GM12878 (cell line): ENCODE measurements around the gene SACS. TPM values are rescaled to one million over a fixed set of nuclear protein-coding genes. Genes with fewer than 3 reads are reported as not detected.

Experiments
- ATAC-seq: fragments of 200-7000 bp; cut with Tn5 transposase; 3 replicates; pipeline ENCODE4 v1.9.1; 2020; ENCODE audit warnings: mild to moderate bottlenecking, moderate library complexity
- BruUV-seq: library from RNA; stranded (reverse); fragments of 400-500 nt; replicated peaks from 2 replicates; lab custom pipeline; 2021; lab: Mats Ljungman, UMichigan
- CTCF ChIA-PET: fragments of 300-600 bp; sonication (Branson Sonifier 250); formaldehyde crosslinking; extraction: SDS; loops from one replicate; lab custom pipeline; 2021; ENCODE audit warnings: inconsistent platforms; lab: Yijun Ruan, JAX
- POLR2A ChIA-PET: fragments of 350-600 bp; formaldehyde crosslinking; extraction: SDS; loops from one replicate; lab custom pipeline; 2021; ENCODE audit warnings: inconsistent platforms; lab: Charles Lee
- RAD21 ChIA-PET: fragments of 300-600 bp; sonication (Branson Sonifier 250); formaldehyde crosslinking; loops from one replicate; lab custom pipeline; 2023; ENCODE audit warnings: antibody characterized with exemption; ENCODE audit not compliant: unreplicated experiment; lab: Charles Lee
- SMC1A ChIA-PET: fragments of 300-600 bp; sonication (Branson Sonifier 250); formaldehyde crosslinking; loops from one replicate; lab custom pipeline; 2023; ENCODE audit not compliant: unreplicated experiment, uncharacterized antibody; lab: Charles Lee
- DNase-seq: peaks from one replicate; pipeline ENCODE4 v3.0.0-alpha.2; 2011; ENCODE audit warnings: low read depth, low spot score
- FAIRE-seq: peaks from 3 replicates; lab custom pipeline; 2011; peaks lifted over from hg19 to GRCh38; lab: Jason Lieb, UNC
- H2AFZ ChIP-seq: 2 replicates; pipeline ENCODE4 v1.6.0; 2011; ENCODE audit warnings: low read depth, low read length, control low read depth; ENCODE audit not compliant: control insufficient read depth
- H3K27ac ChIP-seq: 2 replicates; pipeline ENCODE4 v1.5.1; 2011; ENCODE audit warnings: control low read depth; ENCODE audit not compliant: control insufficient read depth, insufficient read depth
- H3K27me3 ChIP-seq, 2 experiments: replicated peaks in 1 of 2; 2 replicates each; pipeline versions ENCODE4 v1.6.0 to v1.6.1; 2011; ENCODE audit warnings: low read length in 1 of 2; ENCODE audit not compliant: control insufficient read depth in 2 of 2, insufficient read depth in 2 of 2
- H3K36me3 ChIP-seq, 2 experiments: 2 replicates each; pipeline ENCODE4 v1.5.1; 2011; ENCODE audit warnings: low read length in 1 of 2; ENCODE audit not compliant: control insufficient read depth in 2 of 2, insufficient read depth in 2 of 2
- H3K4me1 ChIP-seq: 2 replicates; pipeline ENCODE4 v1.6.1; 2011; ENCODE audit warnings: mild to moderate bottlenecking, low read length, moderate library complexity, mixed read lengths; ENCODE audit not compliant: control insufficient read depth, insufficient read depth
- H3K4me2 ChIP-seq: 2 replicates; pipeline ENCODE4 v1.6.0; 2011; ENCODE audit warnings: control low read depth; ENCODE audit not compliant: control insufficient read depth, insufficient read depth
- H3K4me3 ChIP-seq: fragments of 200-600 bp; sonication (generic); 2 replicates; pipeline ENCODE4 v1.5.1; 2016
- H3K79me2 ChIP-seq: 2 replicates; pipeline ENCODE4 v1.6.0; 2011; ENCODE audit warnings: low read length; ENCODE audit not compliant: control insufficient read depth, insufficient read depth
- H3K9ac ChIP-seq: 2 replicates; pipeline ENCODE4 v1.8.0; 2011; ENCODE audit warnings: low read length, control low read depth, mixed read lengths; ENCODE audit not compliant: control insufficient read depth, insufficient read depth
- H3K9me3 ChIP-seq: replicated peaks from 3 replicates; pipeline ENCODE4 v1.5.1; 2011; ENCODE audit warnings: mild to moderate bottlenecking, low read length; ENCODE audit not compliant: control insufficient read depth, insufficient read depth
- H4K20me1 ChIP-seq: 2 replicates; pipeline ENCODE4 v1.6.0; 2011; ENCODE audit not compliant: control insufficient read depth, insufficient read depth
- CBFB ChIP-seq: IDR thresholded peaks from 2 replicates; pipeline ENCODE4 v1.6.1; 2016; ENCODE audit warnings: antibody characterized with exemption, low read depth
- EED ChIP-seq: sonication (generic); IDR thresholded peaks from 2 replicates; pipeline ENCODE4 v1.6.1; 2016; ENCODE audit warnings: antibody characterized with exemption, low read depth
- MLLT1 ChIP-seq: fragments of 450-650 bp; IDR thresholded peaks from 2 replicates; pipeline ENCODE4 v1.6.1; 2016; ENCODE audit warnings: mild to moderate bottlenecking
- SPI1 ChIP-seq: IDR thresholded peaks from 2 replicates; pipeline ENCODE4 v1.6.1; 2011; ENCODE audit warnings: low read depth, mild to moderate bottlenecking, low read length, moderate library complexity, borderline replicate concordance; ENCODE audit not compliant: insufficient read depth
- ZBTB11 ChIP-seq: fragments of 450-650 bp; formaldehyde crosslinking; IDR thresholded peaks from 2 replicates; pipeline ENCODE4 v1.5.0; 2022; ENCODE audit warnings: mild to moderate bottlenecking, missing genetic modification characterization
- WGBS: methylation state at CpG from one replicate; pipeline ENCODE4 v1.1.6; 2016; ENCODE audit warnings: low lambda C conversion rate; ENCODE audit not compliant: insufficient replicate concordance, insufficient coverage; ENCODE audit errors: missing lambda C conversion rate; 5-methylcytosine and 5-hydroxymethylcytosine counted together
- in situ Hi-C: fragments of 300-500 bp; cut with MboI; formaldehyde crosslinking; loops from 9 replicates; pipeline ENCODE4 v1.14.3; 2018; ENCODE audit warnings: mixed read lengths
- intact Hi-C: fragments of 100-400 bp; cut with micrococcal nuclease; formaldehyde crosslinking; loops from one replicate; pipeline ENCODE4 v1.14.2; 2022; ENCODE audit not compliant: unreplicated experiment
- polyA plus RNA-seq, 11 experiments: library from polyadenylated mRNA; depleted of rRNA in 4 of 11; unstranded in 6 of 11; stranded (reverse) in 5 of 11; fragments of >200 nt; fragmentation: Nextera tagmentation in 4 of 11; fragmentation: Illumina TruSeq in 1 of 11; extraction: Ambion mirVana in 4 of 11; extraction: Trizol in 1 of 11; gene quantifications; 1 replicate in 1 of 11; 2 replicates in 10 of 11; pipeline versions ENCODE4 v1.2.1 to v1.2.3, GENCODE V29; 2011 to 2016; ENCODE audit warnings: inconsistent platforms in 2 of 11, missing spikeins in 2 of 11, low read depth in 1 of 11
- total RNA-seq, 4 experiments: library from RNA; depleted of rRNA in 3 of 4; stranded (reverse); fragments of >200 nt in 3 of 4; fragmentation: Illumina TruSeq in 1 of 4; extraction: Trizol in 1 of 4; gene quantifications; 2 replicates each; pipeline versions ENCODE4 v1.2.1 to v1.2.3, GENCODE V29; 2013 to 2021

SACS gene
- total and polyA plus RNA-seq, 10 of the 15 experiments (the other 5 are each of a cell fraction or from before 2014, with no cell fraction given): 9.9 to 74.9 (median 22.1) TPM

GRCh38 chr13:23462815-23463559 is 29.5 kb upstream of the SACS start:
- no peak overlapping the region for H3K4me3 ChIP-seq
- TF ChIP-seq SPI1: peak; percentile 61
- no peak for TF ChIP-seq MLLT1
- TF ChIP-seq, all 136 proteins: peak for 1
- no TSS peak for BruUV-seq
- FAIRE-seq (no peak), ATAC-seq (no peak), DNase-seq (no peak)
- Histone ChIP-seq H3K9ac (no peak overlapping the region), H3K4me2 (no peak overlapping the region), H3K27me3 (no peaks in the 10 kb centered on the region), H3K79me2 (no peaks in the 10 kb centered on the region), H4K20me1 (no peaks in the 10 kb centered on the region), H3K4me1 (peaks cover 48% of the 10 kb centered on the region), H2AFZ (no peak overlapping the region), H3K9me3 (peaks cover 3% of the 10 kb centered on the region), H3K27ac (peak overlapping the region; percentile 5; the same call in 1 of the 2 replicates), H3K36me3 (no peaks in the 10 kb centered on the region)
- in situ Hi-C loops (no loop called here), intact Hi-C loops (loop anchor here (5.0 to 10.0 kb wide), 2 partner anchors 86 to 762 kb away; no protein-coding TSS in a partner anchor)
- ChIA-PET POLR2A (no interaction called here), CTCF (no interaction called here), RAD21 (no interaction called here), SMC1A (interaction anchor here (0.6 to 1.4 kb wide), 2 partner anchors 11 to 141 kb away, joined by 3 read pairs; no protein-coding TSS in a partner anchor)
- WGBS: 13% methylated on average over 3 of the region's 3 CpGs

GRCh38 chr13:23461544-23461943 is 28.0 kb upstream of the SACS start:
- intact Hi-C loops: loop anchor here (5.0 to 10.0 kb wide), 2 partner anchors 84 to 763 kb away; no protein-coding TSS in a partner anchor
- CTCF ChIA-PET: interaction anchor here (0.6 kb wide), 1 partner anchor 186 kb away, joined by 3 read pairs; no protein-coding TSS in a partner anchor
- in situ Hi-C loops: no loop called here
- TF ChIP-seq EED (no peak), CBFB (no peak), ZBTB11 (CRISPR knock-in tag) (no peak)

More at GRCh38 chr13:23461544-23461943, 28.0 kb upstream of the SACS start:
- no peak overlapping the region; the same call in 1 of the 2 replicates for H3K4me2 ChIP-seq
- no peaks in the 10 kb centered on the region for H3K27me3 ChIP-seq
- ATAC-seq (no peak), DNase-seq (no peak), FAIRE-seq (no peak)
- no peaks in the 10 kb centered on the region for H3K36me3 ChIP-seq
- H4K20me1 ChIP-seq: no peaks in the 10 kb centered on the region
- POLR2A ChIA-PET: no interaction called here
- no peak overlapping the region for H3K9ac ChIP-seq
- SMC1A ChIA-PET: no interaction called here
- no peak overlapping the region for H2AFZ ChIP-seq
- no peak overlapping the region for H3K27ac ChIP-seq
- RAD21 ChIA-PET: no interaction called here
- peaks cover 40% of the 10 kb centered on the region for H3K4me1 ChIP-seq
- H3K4me3 ChIP-seq: no peak overlapping the region
- H3K79me2 ChIP-seq: no peaks in the 10 kb centered on the region
- BruUV-seq: no TSS peak
- WGBS: 23% methylated on average over 3 of the region's 3 CpGs
- H3K9me3 ChIP-seq: peaks cover 3% of the 10 kb centered on the region
